WTC11 (cell line): ENCODE results near the gene TNS4. TPM values are rescaled to one million over a fixed set of nuclear protein-coding genes. Genes with fewer than 3 reads are reported as not detected.

ENCODE experiments used
- ARID4B ChIP-seq: sonication (generic); formaldehyde crosslinking; IDR thresholded peaks from 2 replicates; pipeline ENCODE4 v1.8.0; 2023; ENCODE audit warnings: missing genetic modification reagents, mild to moderate bottlenecking, borderline replicate concordance
- EMX1 ChIP-seq: fragments of 250-450 bp; sonication (Bioruptor Pico); IDR thresholded peaks from 2 replicates; pipeline ENCODE4 v1.8.0; 2021; ENCODE audit warnings: mild to moderate bottlenecking
- FOXJ3 ChIP-seq: sonication (generic); formaldehyde crosslinking; IDR thresholded peaks from 2 replicates; pipeline ENCODE4 v1.9.0; 2021; ENCODE audit warnings: missing genetic modification reagents, mild to moderate bottlenecking, borderline replicate concordance
- JUN ChIP-seq: sonication (generic); formaldehyde crosslinking; IDR thresholded peaks from 2 replicates; pipeline ENCODE4 v1.8.0; 2023; ENCODE audit warnings: mild to moderate bottlenecking, missing genetic modification reagents
- NFYB ChIP-seq: sonication (generic); formaldehyde crosslinking; conservative IDR thresholded peaks from 2 replicates; pipeline ENCODE4 v1.8.0; 2022; ENCODE audit warnings: low read depth, missing genetic modification reagents
- OVOL2 ChIP-seq: fragments of 250-450 bp; sonication (Bioruptor Pico); IDR thresholded peaks from 2 replicates; pipeline ENCODE4 v1.9.0; 2021; ENCODE audit warnings: mild to moderate bottlenecking, borderline replicate concordance
- SMAD4 ChIP-seq: sonication (generic); formaldehyde crosslinking; IDR thresholded peaks from 2 replicates; pipeline ENCODE4 v1.8.0; 2022; ENCODE audit warnings: mild to moderate bottlenecking, missing genetic modification reagents
- SP1 ChIP-seq: sonication (generic); formaldehyde crosslinking; conservative IDR thresholded peaks from 2 replicates; pipeline ENCODE4 v1.8.1; 2022; ENCODE audit warnings: missing genetic modification reagents
- STAT6 ChIP-seq: sonication (generic); formaldehyde crosslinking; conservative IDR thresholded peaks from 2 replicates; pipeline ENCODE4 v1.8.1; 2023; ENCODE audit warnings: mild to moderate bottlenecking, low read depth, missing genetic modification reagents, moderate library complexity
- ZNF232 ChIP-seq: sonication (generic); formaldehyde crosslinking; IDR thresholded peaks from 2 replicates; pipeline ENCODE4 v1.8.0; 2022; ENCODE audit warnings: mild to moderate bottlenecking, missing genetic modification reagents
- ZNF263 ChIP-seq: sonication (generic); formaldehyde crosslinking; IDR thresholded peaks from 2 replicates; pipeline ENCODE4 v1.8.1; 2022; ENCODE audit warnings: low read depth, mild to moderate bottlenecking, moderate library complexity, missing genetic modification reagents
- ZNF317 ChIP-seq: sonication (generic); formaldehyde crosslinking; IDR thresholded peaks from 2 replicates; pipeline ENCODE4 v1.8.1; 2023; ENCODE audit warnings: low read depth, mild to moderate bottlenecking, moderate library complexity, missing genetic modification reagents, borderline replicate concordance
- ZNF396 ChIP-seq: fragments of 250-450 bp; sonication (Bioruptor Pico); IDR thresholded peaks from 2 replicates; pipeline ENCODE4 v1.8.0; 2021; ENCODE audit warnings: mild to moderate bottlenecking, moderate library complexity, borderline replicate concordance
- total RNA-seq: library from RNA; stranded (reverse); gene quantifications from 3 replicates; pipeline ENCODE4 v1.2.3, GENCODE V29; 2021
- TF ChIP-seq, protein P1 (sequence below): sonication (generic); formaldehyde crosslinking; IDR thresholded peaks from 2 replicates; pipeline ENCODE4 v1.8.1; 2023; ENCODE audit warnings: mild to moderate bottlenecking, missing genetic modification reagents, moderate library complexity
- TF ChIP-seq, protein P2 (sequence below): fragments of 250-450 bp; sonication (Bioruptor Pico); IDR thresholded peaks from 2 replicates; pipeline ENCODE4 v1.9.0; 2021; ENCODE audit warnings: mild to moderate bottlenecking, borderline replicate concordance
- TF ChIP-seq, protein P3 (sequence below): fragments of 250-450 bp; sonication (Bioruptor Pico); IDR thresholded peaks from 2 replicates; pipeline ENCODE4 v2.1.2; 2022; ENCODE audit warnings: mild to moderate bottlenecking, moderate library complexity
- TF ChIP-seq, protein P4 (sequence below): sonication (generic); formaldehyde crosslinking; IDR thresholded peaks from 2 replicates; pipeline ENCODE4 v1.8.0; 2022; ENCODE audit warnings: mild to moderate bottlenecking, missing genetic modification reagents
- TF ChIP-seq, protein P5 (sequence below): sonication (generic); formaldehyde crosslinking; IDR thresholded peaks from 2 replicates; pipeline ENCODE4 v1.8.0; 2023; ENCODE audit warnings: missing genetic modification reagents
- TF ChIP-seq, protein P6 (sequence below): sonication (generic); formaldehyde crosslinking; IDR thresholded peaks from 2 replicates; pipeline ENCODE4 v1.8.1; 2022; ENCODE audit warnings: missing genetic modification reagents, borderline replicate concordance
- TF ChIP-seq, protein P7 (sequence below): sonication (generic); formaldehyde crosslinking; IDR thresholded peaks from 2 replicates; pipeline ENCODE4 v1.8.0; 2022; ENCODE audit warnings: mild to moderate bottlenecking, missing genetic modification reagents

TNS4 gene
- total RNA-seq, 1 experiment from 2014 or later: 0.87 TPM

- no peak for TF ChIP-seq FOXJ3
- no peak for TF ChIP-seq SP1 (CRISPR knock-in tag)
- TF ChIP-seq, protein P1, sequence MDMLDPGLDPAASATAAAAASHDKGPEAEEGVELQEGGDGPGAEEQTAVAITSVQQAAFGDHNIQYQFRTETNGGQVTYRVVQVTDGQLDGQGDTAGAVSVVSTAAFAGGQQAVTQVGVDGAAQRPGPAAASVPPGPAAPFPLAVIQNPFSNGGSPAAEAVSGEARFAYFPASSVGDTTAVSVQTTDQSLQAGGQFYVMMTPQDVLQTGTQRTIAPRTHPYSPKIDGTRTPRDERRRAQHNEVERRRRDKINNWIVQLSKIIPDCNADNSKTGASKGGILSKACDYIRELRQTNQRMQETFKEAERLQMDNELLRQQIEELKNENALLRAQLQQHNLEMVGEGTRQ (CRISPR knock-in tag): peak; percentile 30; the same call in 1 of the 2 replicates
- TF ChIP-seq, protein P2, sequence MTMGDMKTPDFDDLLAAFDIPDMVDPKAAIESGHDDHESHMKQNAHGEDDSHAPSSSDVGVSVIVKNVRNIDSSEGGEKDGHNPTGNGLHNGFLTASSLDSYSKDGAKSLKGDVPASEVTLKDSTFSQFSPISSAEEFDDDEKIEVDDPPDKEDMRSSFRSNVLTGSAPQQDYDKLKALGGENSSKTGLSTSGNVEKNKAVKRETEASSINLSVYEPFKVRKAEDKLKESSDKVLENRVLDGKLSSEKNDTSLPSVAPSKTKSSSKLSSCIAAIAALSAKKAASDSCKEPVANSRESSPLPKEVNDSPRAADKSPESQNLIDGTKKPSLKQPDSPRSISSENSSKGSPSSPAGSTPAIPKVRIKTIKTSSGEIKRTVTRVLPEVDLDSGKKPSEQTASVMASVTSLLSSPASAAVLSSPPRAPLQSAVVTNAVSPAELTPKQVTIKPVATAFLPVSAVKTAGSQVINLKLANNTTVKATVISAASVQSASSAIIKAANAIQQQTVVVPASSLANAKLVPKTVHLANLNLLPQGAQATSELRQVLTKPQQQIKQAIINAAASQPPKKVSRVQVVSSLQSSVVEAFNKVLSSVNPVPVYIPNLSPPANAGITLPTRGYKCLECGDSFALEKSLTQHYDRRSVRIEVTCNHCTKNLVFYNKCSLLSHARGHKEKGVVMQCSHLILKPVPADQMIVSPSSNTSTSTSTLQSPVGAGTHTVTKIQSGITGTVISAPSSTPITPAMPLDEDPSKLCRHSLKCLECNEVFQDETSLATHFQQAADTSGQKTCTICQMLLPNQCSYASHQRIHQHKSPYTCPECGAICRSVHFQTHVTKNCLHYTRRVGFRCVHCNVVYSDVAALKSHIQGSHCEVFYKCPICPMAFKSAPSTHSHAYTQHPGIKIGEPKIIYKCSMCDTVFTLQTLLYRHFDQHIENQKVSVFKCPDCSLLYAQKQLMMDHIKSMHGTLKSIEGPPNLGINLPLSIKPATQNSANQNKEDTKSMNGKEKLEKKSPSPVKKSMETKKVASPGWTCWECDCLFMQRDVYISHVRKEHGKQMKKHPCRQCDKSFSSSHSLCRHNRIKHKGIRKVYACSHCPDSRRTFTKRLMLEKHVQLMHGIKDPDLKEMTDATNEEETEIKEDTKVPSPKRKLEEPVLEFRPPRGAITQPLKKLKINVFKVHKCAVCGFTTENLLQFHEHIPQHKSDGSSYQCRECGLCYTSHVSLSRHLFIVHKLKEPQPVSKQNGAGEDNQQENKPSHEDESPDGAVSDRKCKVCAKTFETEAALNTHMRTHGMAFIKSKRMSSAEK (CRISPR knock-in tag): no peak
- TF ChIP-seq, protein P3, sequence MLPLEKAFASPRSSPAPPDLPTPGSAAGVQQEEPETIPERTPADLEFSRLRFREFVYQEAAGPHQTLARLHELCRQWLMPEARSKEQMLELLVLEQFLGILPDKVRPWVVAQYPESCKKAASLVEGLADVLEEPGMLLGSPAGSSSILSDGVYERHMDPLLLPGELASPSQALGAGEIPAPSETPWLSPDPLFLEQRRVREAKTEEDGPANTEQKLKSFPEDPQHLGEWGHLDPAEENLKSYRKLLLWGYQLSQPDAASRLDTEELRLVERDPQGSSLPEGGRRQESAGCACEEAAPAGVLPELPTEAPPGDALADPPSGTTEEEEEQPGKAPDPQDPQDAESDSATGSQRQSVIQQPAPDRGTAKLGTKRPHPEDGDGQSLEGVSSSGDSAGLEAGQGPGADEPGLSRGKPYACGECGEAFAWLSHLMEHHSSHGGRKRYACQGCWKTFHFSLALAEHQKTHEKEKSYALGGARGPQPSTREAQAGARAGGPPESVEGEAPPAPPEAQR (CRISPR knock-in tag): no peak
- TF ChIP-seq, protein P4, sequence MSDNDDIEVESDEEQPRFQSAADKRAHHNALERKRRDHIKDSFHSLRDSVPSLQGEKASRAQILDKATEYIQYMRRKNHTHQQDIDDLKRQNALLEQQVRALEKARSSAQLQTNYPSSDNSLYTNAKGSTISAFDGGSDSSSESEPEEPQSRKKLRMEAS: peak; percentile 69; the same call in 1 of the 2 replicates
- TF ChIP-seq ZNF396 (CRISPR knock-in tag): no peak
- TF ChIP-seq, protein P5, sequence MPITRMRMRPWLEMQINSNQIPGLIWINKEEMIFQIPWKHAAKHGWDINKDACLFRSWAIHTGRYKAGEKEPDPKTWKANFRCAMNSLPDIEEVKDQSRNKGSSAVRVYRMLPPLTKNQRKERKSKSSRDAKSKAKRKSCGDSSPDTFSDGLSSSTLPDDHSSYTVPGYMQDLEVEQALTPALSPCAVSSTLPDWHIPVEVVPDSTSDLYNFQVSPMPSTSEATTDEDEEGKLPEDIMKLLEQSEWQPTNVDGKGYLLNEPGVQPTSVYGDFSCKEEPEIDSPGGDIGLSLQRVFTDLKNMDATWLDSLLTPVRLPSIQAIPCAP: no peak
- no peak for TF ChIP-seq EMX1 (CRISPR knock-in tag)
- no peak for TF ChIP-seq JUN
- TF ChIP-seq ZNF232: 0 out of 2 replicates have a peak, but pooled peaks have one; percentile 52
- TF ChIP-seq ZNF317 (CRISPR knock-in tag): no peak
- TF ChIP-seq OVOL2 (CRISPR knock-in tag): no peak
- TF ChIP-seq, protein P6, sequence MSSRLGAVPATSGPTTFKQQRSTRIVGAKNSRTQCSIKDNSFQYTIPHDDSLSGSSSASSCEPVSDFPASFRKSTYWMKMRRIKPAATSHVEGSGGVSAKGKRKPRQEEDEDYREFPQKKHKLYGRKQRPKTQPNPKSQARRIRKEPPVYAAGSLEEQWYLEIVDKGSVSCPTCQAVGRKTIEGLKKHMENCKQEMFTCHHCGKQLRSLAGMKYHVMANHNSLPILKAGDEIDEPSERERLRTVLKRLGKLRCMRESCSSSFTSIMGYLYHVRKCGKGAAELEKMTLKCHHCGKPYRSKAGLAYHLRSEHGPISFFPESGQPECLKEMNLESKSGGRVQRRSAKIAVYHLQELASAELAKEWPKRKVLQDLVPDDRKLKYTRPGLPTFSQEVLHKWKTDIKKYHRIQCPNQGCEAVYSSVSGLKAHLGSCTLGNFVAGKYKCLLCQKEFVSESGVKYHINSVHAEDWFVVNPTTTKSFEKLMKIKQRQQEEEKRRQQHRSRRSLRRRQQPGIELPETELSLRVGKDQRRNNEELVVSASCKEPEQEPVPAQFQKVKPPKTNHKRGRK (CRISPR knock-in tag): no peak
- TF ChIP-seq, protein P7, sequence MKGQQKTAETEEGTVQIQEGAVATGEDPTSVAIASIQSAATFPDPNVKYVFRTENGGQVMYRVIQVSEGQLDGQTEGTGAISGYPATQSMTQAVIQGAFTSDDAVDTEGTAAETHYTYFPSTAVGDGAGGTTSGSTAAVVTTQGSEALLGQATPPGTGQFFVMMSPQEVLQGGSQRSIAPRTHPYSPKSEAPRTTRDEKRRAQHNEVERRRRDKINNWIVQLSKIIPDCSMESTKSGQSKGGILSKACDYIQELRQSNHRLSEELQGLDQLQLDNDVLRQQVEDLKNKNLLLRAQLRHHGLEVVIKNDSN (CRISPR knock-in tag): no peak
- no peak for TF ChIP-seq STAT6 (CRISPR knock-in tag)
- TF ChIP-seq SMAD4 (CRISPR knock-in tag): no peak
- no peak for TF ChIP-seq ZNF263
- 0 out of 2 replicates have a peak, but pooled peaks have one; percentile 30 for TF ChIP-seq ARID4B
- TF ChIP-seq NFYB (CRISPR knock-in tag): no peak
These were observed 58.0 kb downstream of the TNS4 start, which contains the start of gene IGFBP4 (continued) for GRCh38 chr17:40443196-40443987.
